Esophagus muscularis mucosa (tissue), 2 donors: ENCODE data around the gene MICAL3.

ENCODE experiments used
- POLR2A ChIP-seq: fragments of 450-650 bp; IDR thresholded peaks from one replicate; pipeline ENCODE4 v1.6.1; 2017; ENCODE audit warnings: antibody characterized with exemption, moderate library complexity, mild to moderate bottlenecking, low read depth
- POLR2AphosphoS5 ChIP-seq, 2 donors: sonication (generic); formaldehyde crosslinking; IDR thresholded peaks; one replicate each; pipeline ENCODE4 v1.6.1; 2017; ENCODE audit warnings: antibody characterized with exemption in 2 of 2

- no peak for TF ChIP-seq POLR2AphosphoS5 (IDR thresholded peaks at IDR 0.05)
- TF ChIP-seq POLR2A: no peak
Observed at GRCh38 chr22:18065256-18065655, 40.9 kb upstream of the MICAL3 start.
